NCI-H2107 (cell line): ENCODE measurements around the gene DYNC1LI1.

Source experiments
- DNase-seq: peaks from one replicate; lab custom pipeline; 2025; lab: John Stamatoyannopoulos, UW

The DYNC1LI1 gene

DNA sequence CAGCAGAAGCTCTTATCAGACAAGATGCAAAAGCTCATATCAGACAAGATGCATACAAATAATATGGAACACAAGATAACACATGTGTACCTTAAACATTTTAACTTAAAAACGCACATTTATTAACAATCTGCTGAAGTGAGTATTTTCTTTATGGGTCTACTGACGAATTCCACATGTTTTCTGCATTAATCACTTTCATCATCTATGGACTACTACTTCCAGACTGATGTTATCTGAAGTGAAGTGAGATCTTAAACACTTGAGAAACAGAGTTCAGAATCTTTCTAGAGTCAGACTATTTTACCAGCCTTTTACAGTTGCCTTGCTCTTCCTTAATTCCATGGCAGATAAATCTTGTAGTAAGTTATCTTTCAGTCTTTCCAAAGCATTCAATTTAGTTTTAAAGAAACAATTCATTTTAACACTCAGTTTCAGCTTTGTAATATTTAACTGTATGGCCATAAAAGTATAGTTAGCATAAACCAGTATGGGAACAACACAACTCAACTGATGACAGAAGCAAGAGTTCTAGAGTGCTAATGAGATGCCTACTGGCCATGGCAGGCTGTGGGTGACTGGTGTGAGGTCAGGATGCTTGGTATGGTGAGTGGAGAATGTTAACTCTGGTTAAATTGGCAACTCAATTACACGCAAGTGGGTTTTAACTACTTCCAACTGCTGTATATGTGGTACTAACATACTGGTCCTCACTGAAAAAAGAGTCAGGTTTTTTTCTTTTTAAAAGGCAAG lies 77.8 kb downstream of the DYNC1LI1 start:
- DNase-seq = no peak

DNA sequence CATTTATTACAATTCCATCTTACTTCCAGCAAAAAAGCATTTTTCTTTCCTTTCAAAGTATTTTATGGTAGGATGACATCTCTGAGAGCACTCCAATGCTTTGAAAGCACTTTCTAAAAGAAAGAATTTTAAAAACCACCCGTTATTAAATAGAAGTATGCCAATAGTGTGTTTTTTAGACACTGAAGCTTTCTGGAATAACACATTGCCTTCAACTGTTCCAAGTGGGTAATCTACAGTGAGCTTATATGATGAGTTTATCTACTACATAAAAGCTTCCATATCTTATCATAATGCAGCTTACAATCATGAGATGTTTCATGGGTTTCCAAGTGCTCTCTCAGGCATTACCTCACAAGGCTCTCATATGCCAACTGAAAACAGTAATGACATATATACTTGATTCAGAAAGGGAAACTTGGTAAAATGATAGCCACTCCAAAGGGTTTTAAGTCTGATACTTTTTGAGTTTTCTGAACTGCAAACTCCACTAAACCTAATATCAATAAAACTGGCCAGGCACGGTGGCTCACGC lies 82.1 kb downstream of the DYNC1LI1 start:
- DNase-seq = no peak

DNA sequence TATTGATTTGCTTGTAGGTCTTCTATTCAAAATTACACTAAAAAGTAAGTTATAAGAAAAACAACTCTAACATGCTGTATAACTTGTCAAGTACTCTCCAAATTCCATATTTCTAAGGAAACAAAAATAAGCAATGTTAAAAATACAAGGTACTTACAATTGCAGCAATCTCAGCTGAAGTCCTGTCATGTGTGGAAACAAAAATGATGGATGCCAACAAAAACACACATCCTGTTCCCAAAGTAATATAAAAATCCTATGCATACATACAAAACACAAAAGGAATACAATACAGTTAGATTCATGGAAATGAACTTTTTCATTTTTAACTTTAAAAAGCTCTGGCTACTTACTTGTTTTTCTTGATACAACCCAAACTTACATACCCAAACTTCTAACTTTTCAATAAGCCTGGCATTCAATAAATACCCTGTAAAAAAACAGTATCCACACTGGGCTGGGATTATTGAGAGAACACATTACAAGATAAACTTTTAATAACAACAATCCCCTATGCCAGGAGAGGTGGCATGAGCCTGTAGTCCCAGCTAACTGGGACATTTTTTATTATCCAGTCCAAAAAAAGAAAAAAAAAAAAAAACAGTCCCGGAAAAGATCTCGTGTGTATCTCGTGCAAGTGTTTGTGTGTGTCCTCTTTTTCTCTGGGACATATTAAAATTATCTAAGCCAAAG lies 82.7 kb downstream of the DYNC1LI1 start:
- no peak for DNase-seq

DNA sequence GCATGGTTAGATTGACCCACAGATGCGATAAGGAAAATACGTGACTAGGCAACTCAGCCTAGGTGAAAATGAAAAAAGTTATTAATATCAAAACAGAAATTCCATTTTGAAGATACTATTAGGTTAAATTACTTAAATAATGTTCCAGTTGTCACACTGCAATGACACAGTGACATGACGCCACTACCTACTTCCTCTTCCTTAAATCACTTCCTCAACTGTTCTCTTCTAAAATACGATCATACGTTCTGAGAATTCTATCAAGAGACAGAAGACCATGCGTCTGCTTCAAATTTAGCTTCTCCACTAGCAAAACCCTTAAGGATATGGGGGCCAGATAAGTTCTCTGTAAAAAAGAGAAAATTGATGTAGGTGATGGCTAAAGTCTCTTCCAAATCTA lies 86.2 kb downstream of the DYNC1LI1 start:
- no peak for DNase-seq

DNA sequence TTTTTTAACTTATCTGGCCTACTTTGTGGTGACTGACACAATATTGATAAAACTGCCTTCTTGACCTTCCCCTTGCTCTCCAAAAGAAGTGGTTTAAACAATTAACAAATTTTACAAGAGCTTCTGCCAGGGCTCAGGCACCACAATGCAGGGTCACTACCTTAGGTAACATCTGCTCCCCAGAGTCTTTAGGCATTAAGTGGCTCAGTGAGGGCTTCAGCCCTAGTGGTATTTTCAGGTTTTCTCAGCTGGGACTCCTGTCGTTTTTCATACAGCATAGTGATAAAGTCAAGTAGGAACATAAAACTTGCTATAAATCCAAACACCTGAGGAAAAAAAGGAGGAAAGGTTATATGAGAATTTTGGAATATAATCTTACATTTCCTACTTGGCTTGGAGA lies 86.9 kb downstream of the DYNC1LI1 start:
- no peak for DNase-seq

DNA sequence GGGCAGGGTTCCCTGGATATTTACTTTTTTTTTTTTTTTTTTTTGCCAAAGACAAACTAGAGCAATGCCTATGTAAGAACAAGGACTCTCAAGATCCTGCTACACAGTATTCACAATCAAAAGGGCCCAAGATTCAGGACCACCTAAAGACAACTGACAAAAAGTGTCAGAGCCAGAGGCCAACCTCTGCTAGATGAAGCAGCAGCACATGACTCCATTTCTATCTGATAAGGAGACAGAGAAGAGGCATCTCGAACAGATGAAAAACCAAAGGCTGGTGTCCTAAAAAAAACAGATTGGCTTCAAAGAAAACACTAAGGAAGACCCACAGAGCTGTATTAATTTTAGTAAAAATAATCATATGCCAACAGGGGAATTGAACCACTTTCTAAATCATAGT lies 88.0 kb downstream of the DYNC1LI1 start:
- DNase-seq = no peak

DNA sequence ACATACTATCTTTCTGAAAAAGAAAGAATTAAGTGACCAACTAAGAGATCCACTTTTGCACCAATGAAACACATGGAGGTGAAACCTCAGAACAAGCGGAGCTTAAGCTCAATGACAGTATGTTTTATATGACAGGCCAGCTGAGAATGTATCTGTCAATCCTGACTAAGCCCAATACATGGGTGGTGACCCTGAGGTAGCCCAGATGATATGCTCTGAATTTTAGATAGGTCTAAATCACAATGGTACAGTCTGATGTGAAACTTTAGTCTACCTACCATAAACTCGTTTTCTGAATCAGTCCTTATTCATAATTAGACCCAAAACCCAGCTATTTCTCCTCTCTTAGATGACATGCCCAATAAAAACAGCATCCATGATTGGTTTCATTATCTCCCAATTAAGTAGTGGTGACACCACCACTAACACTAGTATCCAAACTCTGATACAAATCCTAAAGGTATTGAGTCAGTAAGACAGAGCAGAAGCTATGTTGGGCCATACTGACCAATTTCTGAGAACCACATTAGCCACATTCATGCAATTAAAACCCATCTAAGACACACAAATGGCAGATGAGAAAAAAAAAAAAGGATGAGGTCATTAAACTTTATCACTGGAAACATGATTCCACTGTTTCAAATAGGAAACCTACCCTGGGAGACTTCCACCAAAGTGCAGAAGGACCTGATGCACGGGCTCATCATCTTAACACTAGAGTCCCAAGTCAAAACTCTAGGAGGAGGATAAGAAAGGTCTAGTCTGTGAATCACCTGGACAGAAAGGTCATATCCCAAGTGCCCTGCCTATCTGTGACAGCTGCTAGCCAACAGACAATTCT lies 88.6 kb downstream of the DYNC1LI1 start:
- no peak for DNase-seq

DNA sequence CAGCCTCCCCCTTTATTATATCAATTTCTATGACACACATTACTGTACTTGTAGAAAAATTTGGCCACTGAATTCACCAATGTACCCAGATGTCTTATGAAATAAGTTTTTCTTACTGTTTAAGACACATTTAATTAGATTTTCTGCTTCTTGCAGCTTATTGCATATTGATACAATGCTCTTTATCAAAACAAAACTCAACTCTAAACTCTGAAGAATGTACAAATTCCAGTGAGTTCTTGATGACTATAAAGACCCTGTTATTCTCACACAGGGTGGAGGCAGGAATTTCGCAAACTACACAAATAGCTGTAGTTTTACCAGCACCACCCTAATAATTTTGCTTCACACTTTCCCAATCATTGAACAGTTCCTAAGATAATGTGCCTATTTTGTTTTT lies 90.1 kb downstream of the DYNC1LI1 start:
- DNase-seq = no peak
